WTC11 (cell line): ENCODE measurements around the gene SFI1. TPM values are rescaled to one million over a fixed set of nuclear protein-coding genes. Genes with fewer than 3 reads are reported as not detected.

Experiments
- ATAC-seq: fragments of 200-7000 bp; cut with Tn5 transposase; 2 replicates; pipeline ENCODE4 v1.10.0; 2021; ENCODE audit warnings: mild to moderate bottlenecking, moderate library complexity
- CTCF ChIA-PET: fragments of 300-600 bp; sonication (Branson Sonifier 250); formaldehyde crosslinking; loops from one replicate; lab custom pipeline; 2021; ENCODE audit warnings: antibody characterized with exemption; lab: Charles Lee
- POLR2A ChIA-PET: fragments of 350-600 bp; sonication (Branson Sonifier 250); formaldehyde crosslinking; loops from one replicate; lab custom pipeline; 2021; ENCODE audit warnings: antibody characterized with exemption; lab: Charles Lee
- DNase-seq: peaks from one replicate; pipeline ENCODE4 v3.0.0; 2021; ENCODE audit warnings: low spot score
- H3K27ac Mint-ChIP-seq: 2 replicates; pipeline ENCODE4 v1.8.0; 2021; ENCODE audit warnings: mixed read lengths
- H3K27me3 Mint-ChIP-seq: 2 replicates; pipeline ENCODE4 v1.8.0; 2021; ENCODE audit warnings: low read depth, mild to moderate bottlenecking, moderate library complexity, mixed read lengths
- H3K36me3 Mint-ChIP-seq: 2 replicates; pipeline ENCODE4 v1.8.0; 2021; ENCODE audit warnings: mixed read lengths
- H3K4me1 Mint-ChIP-seq: 2 replicates; pipeline ENCODE4 v1.8.0; 2022; ENCODE audit warnings: mixed read lengths
- H3K4me3 Mint-ChIP-seq: 2 replicates; pipeline ENCODE4 v1.8.0; 2021; ENCODE audit warnings: mild to moderate bottlenecking, moderate library complexity, mixed read lengths
- H3K9me3 Mint-ChIP-seq: 2 replicates; pipeline ENCODE4 v1.8.0; 2021; ENCODE audit warnings: mixed read lengths
- CREM ChIP-seq: sonication (generic); formaldehyde crosslinking; IDR thresholded peaks from 2 replicates; pipeline ENCODE4 v1.8.1; 2022; ENCODE audit warnings: mild to moderate bottlenecking, missing genetic modification reagents, moderate library complexity
- CTCF ChIP-seq: fragments of 200-600 bp; IDR thresholded peaks from 2 replicates; pipeline ENCODE4 v1.8.0; 2022; ENCODE audit warnings: antibody characterized with exemption
- ERG ChIP-seq: fragments of 250-450 bp; sonication (Bioruptor Pico); IDR thresholded peaks from 2 replicates; pipeline ENCODE4 v1.8.0; 2021; ENCODE audit warnings: mild to moderate bottlenecking
- FOXJ3 ChIP-seq: sonication (generic); formaldehyde crosslinking; IDR thresholded peaks from 2 replicates; pipeline ENCODE4 v1.9.0; 2021; ENCODE audit warnings: missing genetic modification reagents, mild to moderate bottlenecking, borderline replicate concordance
- FOXK1 ChIP-seq: sonication (generic); formaldehyde crosslinking; IDR thresholded peaks from 2 replicates; pipeline ENCODE4 v1.8.0; 2022; ENCODE audit warnings: mild to moderate bottlenecking, moderate library complexity, missing genetic modification reagents
- FOXP4 ChIP-seq: sonication (generic); formaldehyde crosslinking; IDR thresholded peaks from 2 replicates; pipeline ENCODE4 v1.8.0; 2022; ENCODE audit warnings: mild to moderate bottlenecking, missing genetic modification reagents
- HMGXB4 ChIP-seq: sonication (generic); formaldehyde crosslinking; IDR thresholded peaks from 2 replicates; pipeline ENCODE4 v1.8.1; 2023; ENCODE audit warnings: mild to moderate bottlenecking, moderate library complexity, missing genetic modification reagents
- JUN ChIP-seq: sonication (generic); formaldehyde crosslinking; IDR thresholded peaks from 2 replicates; pipeline ENCODE4 v1.8.0; 2023; ENCODE audit warnings: mild to moderate bottlenecking, missing genetic modification reagents
- NR1H2 ChIP-seq: sonication (generic); formaldehyde crosslinking; IDR thresholded peaks from 2 replicates; pipeline ENCODE4 v1.9.0; 2021; ENCODE audit warnings: mild to moderate bottlenecking, moderate library complexity, missing genetic modification reagents
- RORB ChIP-seq: fragments of 250-450 bp; sonication (Bioruptor Pico); IDR thresholded peaks from 2 replicates; pipeline ENCODE4 v1.9.0; 2021; ENCODE audit warnings: mild to moderate bottlenecking
- SMAD3 ChIP-seq: sonication (generic); formaldehyde crosslinking; IDR thresholded peaks from 2 replicates; pipeline ENCODE4 v1.8.0; 2022; ENCODE audit warnings: missing genetic modification reagents, mild to moderate bottlenecking, borderline replicate concordance
- ZNF121 ChIP-seq: sonication (generic); formaldehyde crosslinking; IDR thresholded peaks from 2 replicates; pipeline ENCODE4 v1.8.0; 2023; ENCODE audit warnings: missing genetic modification reagents
- ZNF317 ChIP-seq: sonication (generic); formaldehyde crosslinking; IDR thresholded peaks from 2 replicates; pipeline ENCODE4 v1.8.1; 2023; ENCODE audit warnings: low read depth, mild to moderate bottlenecking, moderate library complexity, missing genetic modification reagents, borderline replicate concordance
- total RNA-seq: library from RNA; stranded (reverse); gene quantifications from 3 replicates; pipeline ENCODE4 v1.2.3, GENCODE V29; 2021
- TF ChIP-seq, protein P1 (sequence below): sonication (generic); formaldehyde crosslinking; IDR thresholded peaks from 2 replicates; pipeline ENCODE4 v1.8.1; 2023; ENCODE audit warnings: mild to moderate bottlenecking, missing genetic modification reagents, moderate library complexity
- TF ChIP-seq, protein P2 (sequence below): sonication (generic); formaldehyde crosslinking; IDR thresholded peaks from 2 replicates; pipeline ENCODE4 v1.8.1; 2023; ENCODE audit warnings: mild to moderate bottlenecking, missing genetic modification reagents
- TF ChIP-seq, protein P3 (sequence below): fragments of 250-450 bp; sonication (Bioruptor Pico); conservative IDR thresholded peaks from 2 replicates; pipeline ENCODE4 v1.9.0; 2021; ENCODE audit warnings: mild to moderate bottlenecking

SFI1 gene
- total RNA-seq, 1 experiment from 2014 or later = 43.6 TPM

DNA sequence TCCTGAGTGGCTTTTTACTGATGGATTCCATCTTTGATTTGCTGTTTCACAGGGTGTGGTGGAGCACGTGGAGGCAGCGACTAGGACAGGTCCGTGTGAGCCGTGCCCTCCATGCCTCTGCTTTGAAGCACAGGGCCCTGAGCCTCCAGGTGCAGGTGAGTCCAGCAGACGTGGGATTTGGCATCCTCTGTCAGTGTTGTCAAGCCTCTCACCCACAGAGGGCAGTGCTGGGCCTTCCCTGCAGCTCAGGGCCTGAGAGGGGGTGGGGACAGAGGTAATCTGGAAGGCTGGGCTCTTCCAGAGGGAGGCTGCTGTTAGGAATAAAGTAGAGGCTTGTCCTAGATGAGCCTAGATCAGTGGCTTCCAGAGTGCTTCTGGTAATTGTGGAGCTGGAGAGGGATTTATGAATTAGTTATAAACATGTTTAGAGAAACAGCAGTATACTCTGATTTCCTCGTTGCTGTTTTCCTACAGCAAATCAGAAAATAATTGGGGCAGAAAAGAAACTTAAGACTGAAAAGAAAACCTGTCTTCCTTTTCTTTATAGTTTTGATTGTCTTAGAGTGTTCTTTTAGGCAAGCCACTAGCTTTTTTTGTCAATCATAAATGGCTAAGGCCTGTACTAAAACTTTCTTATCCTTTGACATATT, 65.0 kb downstream of the SFI1 start:
- TF ChIP-seq CREM (CRISPR knock-in tag) (0 out of 2 replicates have a peak, but pooled peaks have one; percentile 34), RORB (CRISPR knock-in tag) (no peak), CTCF (peak; percentile 48; the same call in 1 of the 2 replicates), ZNF121 (peak; percentile 87; the same call in 1 of the 2 replicates), HMGXB4 (CRISPR knock-in tag) (0 out of 2 replicates have a peak, but pooled peaks have one; percentile 67), SMAD3 (CRISPR knock-in tag) (no peak), FOXK1 (CRISPR knock-in tag) (no peak)
- DNase-seq = peak; percentile 91
- CTCF ChIA-PET = interaction anchor here (0.7 to 1.9 kb wide), 13 partner anchors 9 to 409 kb away, joined by 3 to 9 read pairs (median 4); partner anchors contain the start of gene PISD
- POLR2A ChIA-PET = interaction anchor here (0.7 kb wide), 1 partner anchor 69 kb away, joined by 3 read pairs; no protein-coding TSS in a partner anchor
- H3K27ac Mint-ChIP-seq = peak overlapping the region; percentile 21; the same call in 1 of the 2 replicates
- H3K4me3 Mint-ChIP-seq = no peak overlapping the region
- no peaks in the 10 kb centered on the region for H3K9me3 Mint-ChIP-seq
- ATAC-seq = peak; percentile 100
- H3K36me3 Mint-ChIP-seq = peaks cover 7% of the 10 kb centered on the region; the same call in 1 of the 2 replicates
- H3K4me1 Mint-ChIP-seq = peaks cover 5% of the 10 kb centered on the region
- no peaks in the 10 kb centered on the region for H3K27me3 Mint-ChIP-seq

DNA sequence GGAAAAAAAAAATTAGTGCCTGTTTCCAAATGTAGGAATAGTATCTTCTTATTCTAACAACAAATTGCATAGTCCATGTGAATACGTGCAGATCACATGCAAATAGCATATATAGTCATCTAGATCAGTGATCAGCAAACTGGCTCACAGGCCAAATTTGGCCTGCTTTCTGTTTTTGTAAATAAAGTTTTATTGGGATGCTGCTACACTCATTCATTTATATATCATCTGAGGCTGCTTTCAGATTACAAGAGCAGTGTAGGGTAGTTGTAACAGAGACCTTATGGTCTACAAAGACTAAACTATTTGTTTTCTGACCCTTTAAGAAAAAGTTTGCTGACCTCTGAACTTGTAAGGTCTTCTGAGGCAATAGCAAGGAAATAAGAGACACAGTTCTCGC, 65.6 kb downstream of the SFI1 start:
- ATAC-seq = no peak
- CTCF ChIA-PET = interaction anchor here (0.7 to 1.9 kb wide), 6 partner anchors 9 to 100 kb away, joined by 3 to 9 read pairs (median 5); partner anchors contain the start of gene PISD
- no peak for DNase-seq
- peaks cover 8% of the 10 kb centered on the region; the same call in 1 of the 2 replicates for H3K36me3 Mint-ChIP-seq
- H3K27me3 Mint-ChIP-seq = no peaks in the 10 kb centered on the region
- peaks cover 5% of the 10 kb centered on the region for H3K4me1 Mint-ChIP-seq
- no peaks in the 10 kb centered on the region for H3K9me3 Mint-ChIP-seq
- no peak overlapping the region for H3K27ac Mint-ChIP-seq
- no peak overlapping the region for H3K4me3 Mint-ChIP-seq
- TF ChIP-seq, protein P1, sequence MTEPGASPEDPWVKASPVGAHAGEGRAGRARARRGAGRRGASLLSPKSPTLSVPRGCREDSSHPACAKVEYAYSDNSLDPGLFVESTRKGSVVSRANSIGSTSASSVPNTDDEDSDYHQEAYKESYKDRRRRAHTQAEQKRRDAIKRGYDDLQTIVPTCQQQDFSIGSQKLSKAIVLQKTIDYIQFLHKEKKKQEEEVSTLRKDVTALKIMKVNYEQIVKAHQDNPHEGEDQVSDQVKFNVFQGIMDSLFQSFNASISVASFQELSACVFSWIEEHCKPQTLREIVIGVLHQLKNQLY (CRISPR knock-in tag) = no peak
- POLR2A ChIA-PET = no interaction called here

DNA sequence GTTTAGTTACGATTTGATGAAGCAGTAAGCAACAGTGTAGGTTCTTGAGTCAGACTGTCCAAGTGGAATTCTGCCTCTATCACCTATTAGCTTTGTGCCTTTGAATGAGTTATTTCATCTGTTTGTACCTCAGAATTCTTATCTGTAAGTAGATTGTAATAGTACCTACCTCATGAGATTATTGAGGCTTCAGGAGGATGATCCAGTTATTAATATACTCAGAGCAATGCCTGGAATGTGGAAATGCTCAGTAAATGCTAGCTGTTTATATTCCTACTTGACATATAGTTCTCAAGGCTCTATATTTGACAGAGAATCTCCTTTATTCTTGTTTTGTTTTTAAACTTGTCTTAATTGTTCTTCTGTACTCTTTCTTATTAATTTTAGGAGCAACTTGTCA, 70.1 kb downstream of the SFI1 start:
- Mint-ChIP-seq H3K27ac (no peak overlapping the region), H3K4me1 (peaks cover under 1% of the 10 kb centered on the region), H3K27me3 (no peaks in the 10 kb centered on the region), H3K4me3 (no peak overlapping the region), H3K36me3 (peaks cover 8% of the 10 kb centered on the region; the same call in 1 of the 2 replicates), H3K9me3 (no peaks in the 10 kb centered on the region)
- no peak for ATAC-seq
- CTCF ChIA-PET = interaction anchor here (1.1 kb wide), 1 partner anchor 10 kb away, joined by 3 read pairs; no protein-coding TSS in a partner anchor
- POLR2A ChIA-PET = no interaction called here
- no peak for DNase-seq
- TF ChIP-seq ERG = no peak
- TF ChIP-seq CTCF = no peak
- TF ChIP-seq ZNF317 (CRISPR knock-in tag) = no peak
- TF ChIP-seq NR1H2 (CRISPR knock-in tag) = no peak
- TF ChIP-seq FOXJ3 = no peak
- TF ChIP-seq FOXP4 (CRISPR knock-in tag) = no peak
- TF ChIP-seq, protein P2, sequence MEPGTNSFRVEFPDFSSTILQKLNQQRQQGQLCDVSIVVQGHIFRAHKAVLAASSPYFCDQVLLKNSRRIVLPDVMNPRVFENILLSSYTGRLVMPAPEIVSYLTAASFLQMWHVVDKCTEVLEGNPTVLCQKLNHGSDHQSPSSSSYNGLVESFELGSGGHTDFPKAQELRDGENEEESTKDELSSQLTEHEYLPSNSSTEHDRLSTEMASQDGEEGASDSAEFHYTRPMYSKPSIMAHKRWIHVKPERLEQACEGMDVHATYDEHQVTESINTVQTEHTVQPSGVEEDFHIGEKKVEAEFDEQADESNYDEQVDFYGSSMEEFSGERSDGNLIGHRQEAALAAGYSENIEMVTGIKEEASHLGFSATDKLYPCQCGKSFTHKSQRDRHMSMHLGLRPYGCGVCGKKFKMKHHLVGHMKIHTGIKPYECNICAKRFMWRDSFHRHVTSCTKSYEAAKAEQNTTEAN (CRISPR knock-in tag) = no peak
- no peak for TF ChIP-seq JUN (CRISPR knock-in tag)
- TF ChIP-seq, protein P3, sequence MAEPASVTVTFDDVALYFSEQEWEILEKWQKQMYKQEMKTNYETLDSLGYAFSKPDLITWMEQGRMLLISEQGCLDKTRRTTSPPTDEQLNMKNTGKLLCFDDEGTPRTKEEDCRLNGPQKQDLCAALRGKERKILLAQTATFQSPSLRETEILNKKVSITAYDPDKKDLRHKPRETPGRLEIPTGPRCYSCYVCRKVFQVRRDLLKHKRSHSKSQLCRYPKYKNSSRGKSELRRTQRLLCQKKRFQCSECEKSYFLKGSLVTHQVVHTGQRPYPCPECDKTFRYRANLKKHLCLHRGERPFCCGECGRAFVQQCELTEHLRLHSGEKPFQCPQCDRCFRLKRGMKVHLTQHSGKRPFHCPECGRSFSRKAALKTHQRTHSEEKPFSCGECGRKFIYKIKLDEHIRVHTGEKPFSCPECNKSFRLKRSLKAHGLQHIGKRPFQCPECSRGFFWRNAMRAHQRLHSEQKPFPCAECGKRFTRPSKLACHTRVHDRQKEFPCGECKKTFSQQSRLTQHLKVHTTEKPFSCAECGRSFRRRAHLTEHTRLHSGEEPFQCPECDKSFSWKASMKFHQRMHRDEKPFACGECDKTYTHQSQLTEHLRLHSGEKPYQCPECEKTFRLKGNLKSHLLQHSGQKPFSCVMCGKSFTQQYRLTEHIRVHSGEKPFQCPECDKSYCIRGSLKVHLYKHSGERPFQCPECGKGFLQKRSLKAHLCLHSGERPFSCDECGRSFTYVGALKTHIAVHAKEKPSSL (CRISPR knock-in tag) = no peak
